ENCODE measurements around the gene SHANK2.

The SHANK2 gene

GRCh38 chr11:71238941-71239340 lies 13.4 kb downstream of the SHANK2 start:
- no peaks in the 10 kb centered on the region for H3K9me3 ChIP-seq (ENCODE audit: insufficient read depth, low read length, severe bottlenecking)
- H3K4me1 ChIP-seq (ENCODE audit: insufficient read depth, low read length) = no peaks in the 10 kb centered on the region
- no peak overlapping the region for H2AFZ ChIP-seq (ENCODE audit: low read depth, low read length)
- H3K27me3 ChIP-seq (ENCODE audit: insufficient read depth, low read length, poor library complexity) = no peaks in the 10 kb centered on the region
- no peak overlapping the region for H3K4me2 ChIP-seq (ENCODE audit: insufficient read depth, low read length)
- no peaks in the 10 kb centered on the region for H4K20me1 ChIP-seq (ENCODE audit: insufficient read depth, low read length)
- no peak overlapping the region for H3K9ac ChIP-seq (ENCODE audit: low read depth, low read length)
- H3K4me3 ChIP-seq (ENCODE audit: low read depth in 1 of 2, low read length in 2 of 2) = no peak overlapping the region
- no peak for TF ChIP-seq EZH2 (IDR thresholded peaks at IDR 0.05; ENCODE audit: borderline replicate concordance, low read depth, low read length, severe bottlenecking)
- TF ChIP-seq, protein P1, sequence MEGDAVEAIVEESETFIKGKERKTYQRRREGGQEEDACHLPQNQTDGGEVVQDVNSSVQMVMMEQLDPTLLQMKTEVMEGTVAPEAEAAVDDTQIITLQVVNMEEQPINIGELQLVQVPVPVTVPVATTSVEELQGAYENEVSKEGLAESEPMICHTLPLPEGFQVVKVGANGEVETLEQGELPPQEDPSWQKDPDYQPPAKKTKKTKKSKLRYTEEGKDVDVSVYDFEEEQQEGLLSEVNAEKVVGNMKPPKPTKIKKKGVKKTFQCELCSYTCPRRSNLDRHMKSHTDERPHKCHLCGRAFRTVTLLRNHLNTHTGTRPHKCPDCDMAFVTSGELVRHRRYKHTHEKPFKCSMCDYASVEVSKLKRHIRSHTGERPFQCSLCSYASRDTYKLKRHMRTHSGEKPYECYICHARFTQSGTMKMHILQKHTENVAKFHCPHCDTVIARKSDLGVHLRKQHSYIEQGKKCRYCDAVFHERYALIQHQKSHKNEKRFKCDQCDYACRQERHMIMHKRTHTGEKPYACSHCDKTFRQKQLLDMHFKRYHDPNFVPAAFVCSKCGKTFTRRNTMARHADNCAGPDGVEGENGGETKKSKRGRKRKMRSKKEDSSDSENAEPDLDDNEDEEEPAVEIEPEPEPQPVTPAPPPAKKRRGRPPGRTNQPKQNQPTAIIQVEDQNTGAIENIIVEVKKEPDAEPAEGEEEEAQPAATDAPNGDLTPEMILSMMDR (IDR thresholded peaks at IDR 0.05; ENCODE audit: borderline replicate concordance, extremely low read depth, low read length, poor library complexity, severe bottlenecking) = no peak
- H3K36me3 ChIP-seq (ENCODE audit: insufficient read depth, low read length) = no peaks in the 10 kb centered on the region
- no peaks in the 10 kb centered on the region for H3K79me2 ChIP-seq (ENCODE audit: insufficient read depth, low read length)
- no peak overlapping the region for H3K27ac ChIP-seq (ENCODE audit: low read length)
- DNase-seq (no peak), ATAC-seq (ENCODE audit: insufficient read depth, low read depth) (no peak)

- no peaks in the 10 kb centered on the region for H3K79me2 ChIP-seq (ENCODE audit: insufficient read depth, low read length)
- no peaks in the 10 kb centered on the region for H4K20me1 ChIP-seq (ENCODE audit: insufficient read depth, low read length)
- no peaks in the 10 kb centered on the region for H3K27me3 ChIP-seq (ENCODE audit: insufficient read depth, low read length, poor library complexity)
- no peak overlapping the region for H3K27ac ChIP-seq (ENCODE audit: low read length)
- H3K4me1 ChIP-seq (ENCODE audit: insufficient read depth, low read length) = no peaks in the 10 kb centered on the region
- DNase-seq (no peak), ATAC-seq (ENCODE audit: insufficient read depth, low read depth) (no peak)
- H3K36me3 ChIP-seq (ENCODE audit: insufficient read depth, low read length) = no peaks in the 10 kb centered on the region
- H2AFZ ChIP-seq (ENCODE audit: low read depth, low read length) = no peak overlapping the region
- TF ChIP-seq, protein P1 (IDR thresholded peaks at IDR 0.05; ENCODE audit: borderline replicate concordance, extremely low read depth, low read length, poor library complexity, severe bottlenecking) = no peak
- no peak for TF ChIP-seq EZH2 (IDR thresholded peaks at IDR 0.05; ENCODE audit: borderline replicate concordance, low read depth, low read length, severe bottlenecking)
- H3K4me2 ChIP-seq (ENCODE audit: insufficient read depth, low read length) = no peak overlapping the region
- H3K4me3 ChIP-seq (ENCODE audit: low read depth in 1 of 2, low read length in 2 of 2) = no peak overlapping the region
- H3K9ac ChIP-seq (ENCODE audit: low read depth, low read length) = no peak overlapping the region
- no peaks in the 10 kb centered on the region for H3K9me3 ChIP-seq (ENCODE audit: insufficient read depth, low read length, severe bottlenecking)
Observed at GRCh38 chr11:71238285-71238875, 14.0 kb downstream of the SHANK2 start.

- Histone ChIP-seq H2AFZ (ENCODE audit: low read depth, low read length) (no peak overlapping the region), H3K4me1 (ENCODE audit: insufficient read depth, low read length) (no peaks in the 10 kb centered on the region), H3K27ac (ENCODE audit: low read length) (no peak overlapping the region), H3K4me3 (ENCODE audit: low read depth in 1 of 2, low read length in 2 of 2) (no peak overlapping the region), H3K27me3 (ENCODE audit: insufficient read depth, low read length, poor library complexity) (no peaks in the 10 kb centered on the region), H3K9me3 (ENCODE audit: insufficient read depth, low read length, severe bottlenecking) (no peaks in the 10 kb centered on the region), H4K20me1 (ENCODE audit: insufficient read depth, low read length) (no peaks in the 10 kb centered on the region), H3K9ac (ENCODE audit: low read depth, low read length) (no peak overlapping the region), H3K79me2 (ENCODE audit: insufficient read depth, low read length) (no peaks in the 10 kb centered on the region), H3K36me3 (ENCODE audit: insufficient read depth, low read length) (no peaks in the 10 kb centered on the region), H3K4me2 (ENCODE audit: insufficient read depth, low read length) (no peak overlapping the region)
- ATAC-seq (ENCODE audit: insufficient read depth, low read depth) (no peak), DNase-seq (no peak)
- TF ChIP-seq, protein P1 (IDR thresholded peaks at IDR 0.05; ENCODE audit: borderline replicate concordance, extremely low read depth, low read length, poor library complexity, severe bottlenecking) = no peak
- TF ChIP-seq EZH2 (IDR thresholded peaks at IDR 0.05; ENCODE audit: borderline replicate concordance, low read depth, low read length, severe bottlenecking) = no peak
Observed at GRCh38 chr11:71237853-71238252, 14.5 kb downstream of the SHANK2 start.

All from DND-41 (cell line).